NCI-H2196 (cell line): ENCODE results near the gene KCNQ1.

Experiments used
- DNase-seq: peaks from one replicate; lab custom pipeline; 2025; ENCODE audit not compliant: unreplicated experiment; lab: John Stamatoyannopoulos, UW

The KCNQ1 gene

DNA sequence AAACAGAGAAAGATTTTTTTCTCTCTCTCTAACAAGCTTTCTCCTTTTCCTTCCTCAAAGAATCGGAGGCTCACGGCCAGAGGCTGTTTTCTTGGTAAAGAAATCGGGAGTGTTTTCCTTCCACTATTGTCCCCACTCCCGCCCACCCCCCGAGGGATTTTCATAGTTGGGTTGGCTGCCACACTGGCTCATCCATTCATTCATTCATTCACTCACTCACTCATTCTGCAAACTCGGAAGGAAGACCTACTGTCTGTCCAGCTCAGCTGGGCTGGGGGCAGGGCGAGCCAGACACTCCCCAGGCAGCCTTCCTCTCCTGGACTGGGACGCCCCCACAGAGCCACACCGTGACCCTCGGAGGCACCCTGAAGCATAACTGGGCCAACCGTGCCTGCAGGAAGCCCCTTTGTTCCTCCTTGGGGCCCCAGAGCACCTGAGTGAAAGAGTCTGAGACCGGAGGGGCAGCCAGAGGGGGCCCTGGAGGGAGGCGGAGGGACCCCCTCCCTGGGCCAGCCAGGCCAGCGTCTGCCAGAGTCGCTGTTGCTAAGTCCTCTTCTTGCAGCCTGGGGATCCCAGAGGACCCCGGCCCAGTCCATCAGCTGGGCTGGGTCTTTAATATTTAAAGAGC lies 423.8 kb downstream of the KCNQ1 start:
- no peak for DNase-seq

- DNase-seq: no peak
These were observed 424.3 kb downstream of the KCNQ1 start for GRCh38 chr11:2869134-2869526.

DNA sequence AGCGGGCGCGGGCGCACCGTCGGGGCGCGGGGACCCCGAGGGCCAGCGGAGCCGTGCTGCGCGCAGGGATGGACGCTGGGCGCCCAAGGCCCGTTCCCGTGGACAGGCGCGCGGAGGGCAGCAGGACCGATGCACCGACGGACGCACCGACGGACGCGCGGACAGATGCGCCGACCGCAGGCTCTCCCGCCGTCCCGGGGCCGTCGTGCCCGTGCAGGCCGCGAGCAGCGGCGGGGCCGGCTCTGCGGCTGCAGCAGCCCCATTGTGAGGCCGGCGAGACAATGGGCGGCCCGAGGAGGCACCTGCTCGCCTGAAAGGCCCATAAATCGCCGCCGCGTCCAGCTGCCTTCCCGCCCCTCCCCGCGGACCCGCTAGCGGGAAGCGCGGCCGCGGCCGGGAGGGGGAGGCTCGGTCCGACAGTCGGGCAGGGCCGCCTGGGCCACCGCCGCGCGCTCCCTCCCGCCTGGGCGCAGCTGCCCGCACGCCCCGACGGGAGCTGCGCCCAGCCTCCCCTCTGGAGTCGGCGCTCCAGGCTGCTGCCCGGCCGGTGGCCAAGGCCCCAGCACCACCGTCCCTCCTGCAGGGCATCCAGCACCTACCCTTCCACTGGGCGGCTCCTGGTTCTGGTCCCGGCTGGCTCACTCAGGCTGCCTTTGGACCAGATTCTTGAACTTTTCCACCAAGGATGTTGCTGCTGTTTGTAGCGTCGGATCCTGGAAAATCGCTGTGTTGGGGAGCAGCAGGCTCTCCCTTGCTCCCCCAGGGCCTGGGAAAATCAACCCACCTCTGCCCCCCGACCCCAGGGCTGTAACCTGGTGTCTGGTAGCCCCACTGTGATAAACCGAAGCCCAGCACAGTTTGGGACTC lies 425.0 kb downstream of the KCNQ1 start:
- DNase-seq: no peak

GRCh38 chr11:2870460-2870859 lies 425.7 kb downstream of the KCNQ1 start:
- DNase-seq: no peak

- DNase-seq: no peak
These were observed 426.3 kb downstream of the KCNQ1 start for GRCh38 chr11:2870969-2871680.

DNA sequence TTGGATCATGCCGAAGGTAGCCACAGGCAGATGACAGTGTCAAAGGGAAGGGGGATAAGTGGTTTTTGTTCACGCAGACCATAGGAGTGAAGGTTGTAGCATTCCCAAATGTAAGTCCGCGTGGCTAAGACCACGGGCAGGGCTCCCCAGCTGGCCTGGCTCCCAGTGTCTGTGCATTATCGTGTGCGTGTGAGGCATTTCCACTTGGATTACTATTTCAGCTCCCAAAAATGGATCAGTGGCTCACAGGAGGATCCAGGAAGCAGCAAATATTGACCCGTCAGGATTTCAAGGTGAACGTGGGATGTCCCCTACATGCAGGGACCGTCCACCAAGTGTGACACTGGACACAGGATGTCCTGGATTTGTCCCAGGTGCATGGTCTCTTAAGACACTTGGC lies 430.2 kb downstream of the KCNQ1 start:
- no peak for DNase-seq

DNA sequence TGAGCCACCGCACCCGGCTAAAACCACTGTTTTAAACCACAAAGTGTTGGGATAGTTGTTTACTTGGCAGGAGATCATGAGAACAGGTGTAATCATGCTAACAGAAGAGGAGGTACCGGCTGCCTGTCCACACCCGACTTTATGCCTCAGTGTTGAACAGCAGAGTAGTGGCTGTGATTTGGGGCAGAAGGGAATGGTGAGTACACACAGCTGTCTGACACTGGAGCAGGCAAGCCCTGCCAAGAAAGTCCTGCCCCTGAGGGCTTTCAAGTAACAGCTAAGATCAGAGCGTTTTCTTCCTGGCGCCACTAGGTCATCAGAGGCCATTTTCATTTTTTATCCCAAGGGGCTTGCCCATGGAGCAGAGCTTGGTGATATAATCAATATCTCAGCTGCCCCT lies 432.7 kb downstream of the KCNQ1 start:
- no peak for DNase-seq

DNA sequence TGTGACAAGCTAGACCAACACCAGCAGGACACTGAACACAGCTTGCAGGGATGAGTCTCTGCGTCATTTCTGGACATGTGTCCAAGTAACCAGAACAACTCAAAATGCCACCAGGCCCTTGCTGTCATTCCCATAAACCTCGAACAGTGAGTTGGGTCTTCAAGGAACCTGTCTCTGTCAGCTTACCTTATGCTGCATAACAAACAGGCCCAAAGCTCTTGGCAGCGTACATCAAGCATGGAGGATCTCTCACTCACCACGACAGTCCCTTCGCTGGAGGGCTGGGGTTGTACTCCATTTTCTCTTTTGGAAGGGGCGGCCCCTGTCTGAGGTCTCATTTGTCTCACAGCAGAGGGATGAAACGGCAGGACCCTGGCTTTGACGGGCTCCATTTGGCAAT lies 434.0 kb downstream of the KCNQ1 start:
- no peak for DNase-seq

GRCh38 chr11:2880646-2881045 lies 435.8 kb downstream of the KCNQ1 start:
- no peak for DNase-seq

GRCh38 chr11:2881076-2881980 lies 436.5 kb downstream of the KCNQ1 start:
- no peak for DNase-seq

DNA sequence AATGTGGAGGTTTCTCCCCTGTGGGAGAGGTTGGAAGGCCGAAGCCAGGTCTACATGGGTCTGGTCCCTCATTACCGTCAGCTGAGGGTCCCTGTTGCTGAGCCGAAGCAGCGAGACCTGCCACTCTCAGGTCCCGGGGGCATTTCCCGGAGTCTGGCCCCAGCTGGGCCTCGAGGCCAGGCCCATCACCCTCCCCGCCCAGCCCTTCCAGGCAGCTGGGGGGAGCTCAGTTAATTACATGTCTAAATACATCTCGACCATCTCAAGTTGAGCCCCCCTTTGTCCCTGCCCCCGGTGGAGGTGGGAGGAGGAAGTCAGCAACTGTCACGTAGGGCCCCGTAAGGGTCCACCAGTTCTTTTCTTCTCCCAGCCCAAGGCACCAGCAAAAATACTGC lies 437.2 kb downstream of the KCNQ1 start:
- DNase-seq: no peak

DNA sequence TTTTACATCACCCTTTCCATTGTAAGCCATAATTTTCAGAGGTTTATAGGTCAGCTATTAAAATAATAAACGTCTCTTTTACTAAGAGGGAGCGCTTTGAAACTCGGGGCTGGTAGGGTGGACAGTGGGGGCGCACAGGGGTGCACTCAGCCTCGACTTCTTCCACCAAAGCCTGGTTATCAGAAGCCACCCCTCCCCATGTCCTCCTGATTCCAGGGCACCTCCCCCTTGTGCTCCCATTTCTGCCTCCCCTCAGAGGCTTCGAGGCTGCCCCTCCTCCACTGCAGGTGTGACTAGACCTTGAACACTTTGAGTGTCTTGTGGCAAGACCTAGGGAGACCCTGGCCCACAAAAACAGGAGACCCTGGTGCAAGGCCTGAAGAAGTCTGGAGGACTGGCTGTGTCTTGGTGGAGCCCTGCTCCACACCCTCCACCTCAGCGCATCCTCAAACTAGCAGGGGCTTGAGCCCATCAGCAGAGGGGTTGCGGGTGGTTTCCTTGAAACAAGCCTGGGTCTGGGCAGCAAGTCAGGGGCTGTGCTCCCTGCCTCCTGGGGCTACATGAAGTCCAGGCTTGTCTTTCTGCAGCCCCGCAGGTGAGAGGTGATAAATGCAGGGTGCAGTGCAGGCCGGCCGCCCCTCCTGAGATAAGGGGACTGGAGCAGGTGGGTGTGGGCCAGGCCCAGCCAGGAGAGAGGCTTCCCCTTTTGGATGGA lies 437.7 kb downstream of the KCNQ1 start:
- no peak for DNase-seq

DNA sequence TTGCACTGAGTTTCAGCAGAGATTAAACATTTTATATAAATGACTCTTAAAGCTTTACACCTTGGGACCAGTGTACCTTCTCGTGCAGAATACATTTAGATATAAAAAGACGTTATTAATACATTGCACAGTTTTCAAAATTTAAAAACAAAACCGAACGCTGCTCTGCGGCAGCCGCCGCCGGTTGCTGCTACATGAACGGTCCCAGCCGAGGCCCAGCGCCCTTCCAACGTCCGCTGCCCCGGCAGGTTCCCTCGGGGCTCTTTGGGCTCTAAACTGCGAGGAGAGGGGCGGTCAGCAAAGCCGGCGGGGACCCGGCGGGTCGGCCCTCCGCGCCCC lies 438.8 kb downstream of the KCNQ1 start:
- DNase-seq: no peak

DNA sequence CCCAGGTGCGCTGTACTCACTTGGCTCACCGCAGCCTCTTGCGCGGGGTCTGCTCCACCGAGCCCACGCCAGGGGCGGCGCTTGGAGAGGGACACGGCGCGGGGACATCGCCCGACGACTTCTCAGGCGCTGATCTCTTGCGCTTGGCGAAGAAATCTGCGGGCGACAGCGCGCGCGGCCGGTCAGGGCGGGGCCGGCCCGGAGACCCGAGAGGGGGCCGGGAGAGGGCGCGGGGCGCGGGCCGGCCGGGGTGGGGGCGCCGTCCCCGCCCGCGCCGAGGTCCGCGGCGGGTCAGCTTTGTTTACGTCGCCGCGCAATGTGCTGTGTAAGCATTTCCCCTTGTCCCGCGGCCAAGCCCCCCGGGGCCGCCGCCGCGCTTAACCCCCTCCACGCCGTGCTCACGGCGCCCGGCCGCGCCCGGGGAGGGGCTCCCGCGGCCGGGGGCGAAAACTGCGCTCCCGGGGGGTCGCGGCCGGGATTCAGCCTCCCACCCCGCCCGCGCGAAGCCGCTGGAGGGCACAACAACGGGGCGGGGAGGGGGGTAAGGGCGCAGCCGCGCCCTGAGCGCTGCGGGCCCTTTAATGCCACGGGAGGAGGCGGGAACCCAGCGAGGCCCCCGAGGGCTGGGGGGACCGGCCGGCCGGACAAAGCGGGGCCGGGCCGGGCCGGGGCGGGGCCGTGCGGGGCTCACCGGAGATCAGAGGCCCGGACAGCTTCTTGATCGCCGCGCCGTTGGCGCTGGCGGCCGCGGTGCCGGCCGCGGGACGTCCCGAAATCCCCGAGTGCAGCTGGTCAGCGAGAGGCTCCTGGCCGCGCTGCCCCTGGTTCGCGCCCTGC lies 439.4 kb downstream of the KCNQ1 start:
- no peak for DNase-seq

- DNase-seq: peak; percentile 32
These were observed 440.3 kb downstream of the KCNQ1 start for GRCh38 chr11:2885017-2885677.

DNA sequence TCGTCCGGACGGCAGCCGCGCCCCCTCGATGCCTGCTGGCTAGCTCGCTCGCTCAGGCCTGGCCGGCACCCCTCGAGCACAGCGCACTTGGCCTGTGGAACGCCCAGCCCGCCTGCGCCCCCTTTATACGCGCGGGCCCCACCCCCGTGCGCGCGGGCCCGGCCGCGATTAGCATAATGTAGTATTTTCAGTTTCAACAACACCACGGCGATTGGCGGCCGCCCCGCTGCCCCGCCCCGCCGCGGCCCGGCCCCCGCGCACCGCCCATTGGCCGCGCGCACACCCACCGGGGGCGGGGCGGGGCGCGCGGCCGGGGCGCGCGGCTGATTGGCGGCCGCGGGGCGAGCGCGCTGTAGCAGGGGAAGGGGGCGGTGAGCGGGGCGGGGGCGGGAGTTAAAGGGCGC lies 440.9 kb downstream of the KCNQ1 start, which contains the start of gene CDKN1C:
Gene CDKN1C (minus strand): TSS at position 98 of the 404 bp plus-strand sequence. CDS start 319 bp downstream, outside the sequence.
- DNase-seq: peak; percentile 88

DNA sequence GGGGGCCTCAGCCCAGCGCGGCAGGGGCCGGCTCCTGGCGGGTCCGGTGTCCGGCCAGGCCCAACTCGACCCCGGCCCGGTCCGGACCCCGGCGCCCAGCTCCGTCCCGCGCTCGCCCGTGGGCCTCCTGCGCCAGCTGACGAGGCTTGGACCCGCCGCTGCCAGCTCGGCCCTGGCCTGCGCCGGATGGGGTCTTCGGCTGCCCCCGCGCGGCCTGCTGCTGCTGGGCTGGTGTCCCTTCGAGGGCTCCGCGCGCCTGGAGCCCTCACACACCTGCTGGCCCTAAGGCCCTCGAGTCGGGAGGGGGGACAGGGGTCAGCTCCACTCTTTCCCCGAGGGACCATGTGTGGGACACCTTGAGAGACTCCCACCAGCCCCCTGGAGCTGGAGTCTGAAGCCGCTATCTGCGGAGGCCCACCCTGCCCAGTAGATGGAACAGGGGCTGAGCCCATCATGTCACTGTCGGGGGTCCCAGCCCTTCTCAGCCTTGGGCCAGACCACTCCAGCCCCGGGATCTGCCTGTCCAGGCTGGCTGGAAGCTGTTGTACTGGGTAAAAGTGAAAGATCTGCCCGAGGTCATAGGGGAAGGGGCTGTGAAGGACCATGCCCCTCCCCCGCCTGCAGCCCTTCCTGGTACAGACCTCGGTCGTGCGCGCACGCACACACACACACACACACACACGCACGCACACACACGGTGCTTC lies 441.5 kb downstream of the KCNQ1 start:
- DNase-seq: peak; percentile 56

DNA sequence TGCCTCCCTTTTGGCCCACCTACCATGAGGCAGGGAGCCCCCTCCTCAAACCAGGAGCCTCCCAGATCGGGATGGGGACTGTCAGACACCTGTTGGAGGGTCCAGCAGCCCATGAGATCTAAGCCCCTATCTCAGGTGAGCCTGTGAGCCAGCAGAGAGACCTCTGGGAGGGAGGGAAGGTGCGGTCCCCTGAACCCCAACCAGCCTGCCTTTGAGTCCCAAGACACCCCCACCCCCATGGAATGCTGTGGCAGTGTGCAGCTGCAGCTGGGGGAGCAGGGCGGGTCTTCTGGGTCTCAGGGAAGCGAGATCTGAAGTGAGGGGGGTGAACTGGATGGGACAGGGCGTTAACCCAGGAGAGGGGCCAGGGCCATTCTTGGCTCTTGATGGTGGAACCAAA lies 442.1 kb downstream of the KCNQ1 start:
- DNase-seq: no peak
